Measurements from ENCODE around the gene RAB3IL1. TPM values are rescaled to one million over a fixed set of nuclear protein-coding genes. Genes with fewer than 3 reads are reported as not detected.

RAB3IL1 gene
- total and polyA plus RNA-seq, 2 of the 13 experiments (the other 11 are each of a cell fraction or from before 2014, with no cell fraction given): 1.2 to 2.0 TPM

GRCh38 chr11:61899146-61899841, 18.1 kb downstream of the RAB3IL1 start (continued):
- TF ChIP-seq ATF4 (CRISPR knock-in tag; IDR thresholded peaks at IDR 0.05): peak in 1 of 2 experiments; percentile 55; a peak in 1 of 4 replicates
- peak; percentile 99 for TF ChIP-seq CTCF (CRISPR knock-in tag; IDR thresholded peaks at IDR 0.05)
- peak; percentile 58; the same call in 1 of the 2 replicates for TF ChIP-seq CBFB (CRISPR knock-in tag; IDR thresholded peaks at IDR 0.05)
- TF ChIP-seq TAF15 (IDR thresholded peaks at IDR 0.05; ENCODE audit: low read depth, low read length, poor library complexity, severe bottlenecking): peak; percentile 89
- TF ChIP-seq MED1 (CRISPR knock-in tag; IDR thresholded peaks at IDR 0.05): 0 out of 2 replicates have a peak, but pooled peaks have one; percentile 17
- peak; percentile 63 for TF ChIP-seq YY1 (IDR thresholded peaks at IDR 0.05; ENCODE audit: insufficient read depth, insufficient replicate concordance, low read depth, low read length)
- 0 out of 2 replicates have a peak, but pooled peaks have one; percentile 8 for TF ChIP-seq BHLHE40 (IDR thresholded peaks at IDR 0.05; ENCODE audit: low read length)
- TF ChIP-seq IRF2 (CRISPR knock-in tag; IDR thresholded peaks at IDR 0.05): peak; percentile 59; the same call in 1 of the 2 replicates
- peak; percentile 38; the same call in 1 of the 2 replicates for TF ChIP-seq ZBTB7A (CRISPR knock-in tag; IDR thresholded peaks at IDR 0.05)
- TF ChIP-seq SMARCC2 (IDR thresholded peaks at IDR 0.05): no peak
- TF ChIP-seq PTBP1 (IDR thresholded peaks at IDR 0.05; ENCODE audit: low read depth, low read length, poor library complexity, severe bottlenecking): peak; percentile 52
- no peak; the same call in 1 of the 2 replicates for TF ChIP-seq ZNF891 (CRISPR knock-in tag; IDR thresholded peaks at IDR 0.05)
- no peak for TF ChIP-seq GPN1 (CRISPR knock-in tag; IDR thresholded peaks at IDR 0.05; ENCODE audit: borderline replicate concordance)
- TF ChIP-seq ONECUT2 (CRISPR knock-in tag; IDR thresholded peaks at IDR 0.05): no peak
- no peak for TF ChIP-seq DMAP1 (CRISPR knock-in tag; IDR thresholded peaks at IDR 0.05)
- TF ChIP-seq ZNF556 (CRISPR knock-in tag; IDR thresholded peaks at IDR 0.05; ENCODE audit: borderline replicate concordance): peak; percentile 25; the same call in 1 of the 2 replicates
- peak; percentile 43; the same call in 1 of the 2 replicates for TF ChIP-seq SAP130 (CRISPR knock-in tag; IDR thresholded peaks at IDR 0.05; ENCODE audit: low read depth)
- TF ChIP-seq KMT2B (CRISPR knock-in tag; IDR thresholded peaks at IDR 0.05): 0 out of 2 replicates have a peak, but pooled peaks have one; percentile 40
- TF ChIP-seq AHR (CRISPR knock-in tag; IDR thresholded peaks at IDR 0.05): peak; percentile 85; the same call in 1 of the 2 replicates
- TF ChIP-seq UBTF (CRISPR knock-in tag; IDR thresholded peaks at IDR 0.05): peak; percentile 54; the same call in 1 of the 2 replicates
- TF ChIP-seq KLF16 (CRISPR knock-in tag; IDR thresholded peaks at IDR 0.05): peak in 1 of 2 experiments; percentile 50; a peak in 1 of 4 replicates
- peak; percentile 55 for TF ChIP-seq ZFP36 (IDR thresholded peaks at IDR 0.05; ENCODE audit: borderline replicate concordance, low read depth, low read length, partially characterized antibody)
